Astrocyte (in vitro differentiated cells and primary cell): ENCODE data around the gene PPP4R2.

ENCODE experiments used
- EZH2 ChIP-seq: IDR thresholded peaks from 2 replicates; pipeline ENCODE4 v1.6.1; 2012; ENCODE audit warnings: mild to moderate bottlenecking, low read length, inconsistent platforms; ENCODE audit not compliant: insufficient read depth
- TF ChIP-seq, protein P1 (sequence below): IDR thresholded peaks from 2 replicates; pipeline ENCODE4 v1.5.1; 2011; ENCODE audit warnings: low read depth, mild to moderate bottlenecking, inconsistent platforms, low read length, moderate library complexity; ENCODE audit not compliant: insufficient read depth

DNA sequence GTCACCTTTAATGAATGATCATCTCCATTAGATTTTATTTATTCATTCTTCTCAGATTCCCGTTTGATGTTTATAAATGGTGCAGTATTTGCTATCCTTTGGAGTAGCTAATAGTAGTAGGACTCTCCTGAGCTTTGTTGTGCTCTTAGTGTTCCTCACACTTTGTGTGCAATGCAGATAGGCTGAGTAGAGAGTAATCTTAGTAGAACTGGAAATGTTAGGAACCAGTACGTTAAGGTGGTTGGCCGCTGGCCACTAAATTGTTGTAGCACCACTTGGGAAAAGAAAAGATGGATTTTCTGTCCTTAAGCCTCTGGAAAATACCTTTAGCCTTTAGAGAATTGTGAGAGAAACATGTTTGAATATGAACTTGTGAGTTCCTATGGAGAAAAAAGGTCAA, 44.9 kb downstream of the PPP4R2 start:
- TF ChIP-seq, protein P1, sequence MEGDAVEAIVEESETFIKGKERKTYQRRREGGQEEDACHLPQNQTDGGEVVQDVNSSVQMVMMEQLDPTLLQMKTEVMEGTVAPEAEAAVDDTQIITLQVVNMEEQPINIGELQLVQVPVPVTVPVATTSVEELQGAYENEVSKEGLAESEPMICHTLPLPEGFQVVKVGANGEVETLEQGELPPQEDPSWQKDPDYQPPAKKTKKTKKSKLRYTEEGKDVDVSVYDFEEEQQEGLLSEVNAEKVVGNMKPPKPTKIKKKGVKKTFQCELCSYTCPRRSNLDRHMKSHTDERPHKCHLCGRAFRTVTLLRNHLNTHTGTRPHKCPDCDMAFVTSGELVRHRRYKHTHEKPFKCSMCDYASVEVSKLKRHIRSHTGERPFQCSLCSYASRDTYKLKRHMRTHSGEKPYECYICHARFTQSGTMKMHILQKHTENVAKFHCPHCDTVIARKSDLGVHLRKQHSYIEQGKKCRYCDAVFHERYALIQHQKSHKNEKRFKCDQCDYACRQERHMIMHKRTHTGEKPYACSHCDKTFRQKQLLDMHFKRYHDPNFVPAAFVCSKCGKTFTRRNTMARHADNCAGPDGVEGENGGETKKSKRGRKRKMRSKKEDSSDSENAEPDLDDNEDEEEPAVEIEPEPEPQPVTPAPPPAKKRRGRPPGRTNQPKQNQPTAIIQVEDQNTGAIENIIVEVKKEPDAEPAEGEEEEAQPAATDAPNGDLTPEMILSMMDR = no peak
- TF ChIP-seq EZH2 = no peak
